GM19238 (cell line): ENCODE results near the gene PRRC2B.
"Not testable (repeated sequence)": the region's sequence is repeated elsewhere in the genome, so short reads cannot be mapped to it uniquely, and the experiment has no call there.

ENCODE experiments used
- DNase-seq: peaks from one replicate; pipeline ENCODE4 v3.0.0; 2011; ENCODE audit warnings: low spot score; ENCODE audit not compliant: insufficient read length

Gene PRRC2B

DNA sequence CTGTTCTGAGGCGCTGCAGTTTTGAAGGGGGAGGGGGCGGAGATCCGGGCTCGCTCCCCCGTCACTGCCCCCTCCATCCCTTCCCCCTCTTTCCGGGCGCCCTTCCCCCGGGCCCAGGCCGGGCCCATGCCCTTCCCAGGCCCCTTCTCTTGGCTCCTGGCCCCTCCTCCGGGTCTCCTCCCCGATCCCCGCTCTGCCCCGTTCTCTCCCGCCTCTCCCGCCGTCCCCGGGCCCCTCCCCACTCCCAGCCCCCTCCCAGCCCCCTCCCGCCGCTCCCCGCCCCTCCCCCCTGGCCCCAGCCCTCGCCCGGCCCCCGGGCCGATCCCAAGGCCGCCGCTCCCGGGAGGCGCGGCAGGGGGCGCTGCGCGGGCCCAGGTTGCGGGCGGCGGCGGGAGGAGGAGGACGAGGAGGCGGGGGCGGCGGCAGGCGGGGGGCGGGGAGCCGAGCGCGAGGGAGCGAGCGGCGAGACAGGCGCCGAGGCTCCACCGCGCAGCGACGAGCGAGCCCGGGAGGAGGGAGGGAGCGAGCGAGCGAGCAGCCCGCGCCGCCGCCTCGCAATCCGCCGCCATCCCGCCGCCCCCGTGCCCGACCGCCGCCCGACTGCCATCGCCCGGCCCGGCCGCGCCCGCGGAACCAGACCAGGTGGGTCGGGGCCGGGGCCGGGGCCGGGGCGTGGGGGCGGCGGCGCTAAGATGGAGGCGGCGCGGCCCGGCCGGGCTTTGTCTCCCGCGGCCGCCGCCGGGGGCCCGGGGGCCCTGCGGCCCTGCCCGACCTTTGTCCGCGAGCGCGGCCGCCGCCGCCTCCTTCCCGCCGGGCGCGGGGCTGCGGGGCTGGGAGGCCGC, at the start of gene PRRC2B:
Gene PRRC2B, plus strand, starts transcription at position 465 of the 842 bp plus-strand sequence. CDS start 36,059 bp downstream, outside the sequence.
- DNase-seq = peak; percentile 94

DNA sequence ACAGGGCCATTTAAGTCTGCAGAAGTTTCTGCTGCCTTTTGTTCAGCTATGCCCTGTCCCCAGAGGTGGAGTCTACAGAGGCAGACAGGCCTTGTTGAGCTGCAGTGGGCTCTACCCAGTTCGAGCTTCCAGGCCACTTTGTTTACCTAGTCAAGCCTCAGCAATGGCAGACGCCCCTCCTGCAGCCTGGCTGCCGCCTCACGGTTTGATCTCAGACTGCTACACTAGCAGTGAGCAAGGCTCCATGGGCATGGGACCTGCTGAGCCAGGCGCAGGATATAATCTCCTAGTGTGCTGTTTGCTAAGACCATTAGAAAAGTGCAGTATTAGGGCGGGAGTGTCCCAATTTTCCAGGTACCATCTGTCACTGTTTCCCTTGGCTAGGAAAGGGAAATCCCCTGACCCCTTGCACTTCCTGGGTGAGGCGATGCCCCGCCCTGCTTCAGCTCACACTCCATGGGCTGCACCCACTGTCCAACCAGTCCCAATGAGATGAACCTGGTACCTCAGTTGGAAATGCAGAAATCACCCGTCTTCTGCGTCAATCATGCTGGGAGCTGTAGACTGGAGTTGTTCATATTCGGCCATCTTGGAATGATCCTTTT, 48.9 kb upstream of the PRRC2B start:
- not testable (repeated sequence) for DNase-seq

GRCh38 chr9:131346559-131346958, 47.3 kb upstream of the PRRC2B start:
- no peak for DNase-seq

- DNase-seq = no peak
Measured at GRCh38 chr9:131347376-131348020, 46.4 kb upstream of the PRRC2B start.

DNA sequence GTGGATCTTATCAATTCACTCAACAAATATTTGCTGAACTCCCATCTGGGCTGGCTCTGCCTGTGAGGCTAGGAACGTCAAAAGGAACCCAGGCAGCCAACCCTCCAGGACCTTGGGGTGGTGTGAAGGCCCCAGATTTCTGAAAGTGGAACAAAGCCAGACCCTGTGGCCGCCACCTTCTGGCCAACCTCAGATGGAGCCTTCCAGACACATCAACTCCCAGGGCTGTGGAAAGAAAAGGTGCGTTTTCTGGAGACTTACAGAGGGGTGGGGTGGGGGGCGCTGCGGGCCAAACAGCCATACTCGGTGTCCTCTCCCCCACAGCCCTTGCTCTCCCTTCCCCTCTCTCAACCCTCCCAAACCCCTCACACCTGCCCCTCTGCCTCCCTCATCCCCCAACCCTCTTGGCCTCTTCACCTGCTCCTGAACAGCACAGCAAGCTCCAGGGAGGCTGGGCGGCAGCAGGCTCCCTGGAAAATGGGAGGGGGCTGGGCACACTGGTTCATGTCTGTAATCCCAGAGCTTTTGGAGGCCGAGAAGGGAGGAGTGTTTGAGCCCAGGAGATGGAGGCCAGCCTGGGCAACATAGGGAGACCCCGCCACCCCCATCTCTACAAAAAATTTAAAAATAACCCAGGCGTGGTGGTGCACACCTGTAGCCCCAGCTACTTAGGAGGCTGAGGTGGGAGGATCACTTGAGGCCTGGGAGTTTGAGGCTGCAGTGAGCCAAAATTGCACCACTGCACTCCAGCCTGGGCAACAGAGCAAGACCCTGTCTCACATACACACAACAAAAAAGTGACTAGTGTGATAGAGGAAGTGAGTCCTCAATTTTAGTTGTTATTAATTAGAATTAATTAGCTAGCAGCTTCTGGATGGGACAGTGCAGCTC, 45.0 kb upstream of the PRRC2B start:
- no peak for DNase-seq

GRCh38 chr9:131349522-131349880, 44.4 kb upstream of the PRRC2B start:
- DNase-seq = no peak

DNA sequence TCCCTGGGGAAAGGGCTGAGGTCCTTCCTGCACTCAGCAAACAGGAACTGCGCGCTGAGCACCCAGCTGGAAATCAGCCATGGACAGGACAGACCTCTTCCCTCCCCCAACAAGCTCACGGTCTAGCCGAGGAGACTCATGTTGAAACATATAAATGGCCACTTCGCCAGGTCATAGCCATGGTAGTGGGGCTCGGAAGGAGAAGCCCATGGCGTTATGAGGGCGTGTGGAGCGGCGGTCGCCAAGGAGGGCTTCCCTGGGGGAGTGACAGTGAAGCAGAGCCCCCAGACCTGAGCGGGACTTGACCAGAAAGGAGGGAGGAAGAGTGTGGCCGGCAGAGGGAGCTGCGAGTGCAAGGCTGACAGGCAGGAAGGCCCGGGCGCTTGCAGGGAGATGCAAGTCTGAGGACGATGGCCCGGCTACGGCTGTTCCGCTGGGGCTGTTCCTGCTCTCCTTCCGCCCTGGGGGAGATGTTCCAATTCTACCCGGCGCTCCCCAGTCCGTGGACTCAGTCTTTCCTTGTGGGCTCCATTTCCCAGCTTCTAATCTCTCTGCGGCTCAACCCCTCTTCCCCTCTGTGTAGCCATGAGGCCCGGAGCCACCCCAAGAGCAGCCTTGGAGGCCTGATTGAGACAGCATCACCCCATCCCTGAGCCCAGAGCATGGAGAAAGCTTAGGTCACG, 43.9 kb upstream of the PRRC2B start:
- peak; percentile 85 for DNase-seq

GRCh38 chr9:131356479-131356878, 37.4 kb upstream of the PRRC2B start:
- not testable (repeated sequence) for DNase-seq

DNA sequence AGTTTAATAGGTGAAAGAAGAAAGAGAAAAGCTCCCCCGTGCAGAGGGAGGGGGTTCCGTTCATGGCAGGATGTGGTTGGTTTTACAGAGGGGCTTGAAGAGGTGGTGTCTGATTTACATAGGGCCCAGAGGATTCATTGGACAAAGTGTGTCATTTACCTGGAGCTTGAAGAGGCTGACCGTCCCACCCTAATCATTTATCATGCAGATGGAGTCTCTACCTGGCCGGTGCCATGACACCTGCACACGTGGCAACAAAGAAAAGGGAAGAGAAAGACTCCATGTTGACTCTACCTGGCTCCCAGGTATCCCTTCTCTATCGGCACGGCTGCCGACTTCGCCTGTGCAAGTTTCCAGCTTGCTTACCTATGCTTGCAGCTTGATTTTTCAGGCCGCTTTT, 35.3 kb upstream of the PRRC2B start:
- no peak for DNase-seq

- no peak for DNase-seq
Measured at GRCh38 chr9:131361202-131361833, 32.6 kb upstream of the PRRC2B start.

DNA sequence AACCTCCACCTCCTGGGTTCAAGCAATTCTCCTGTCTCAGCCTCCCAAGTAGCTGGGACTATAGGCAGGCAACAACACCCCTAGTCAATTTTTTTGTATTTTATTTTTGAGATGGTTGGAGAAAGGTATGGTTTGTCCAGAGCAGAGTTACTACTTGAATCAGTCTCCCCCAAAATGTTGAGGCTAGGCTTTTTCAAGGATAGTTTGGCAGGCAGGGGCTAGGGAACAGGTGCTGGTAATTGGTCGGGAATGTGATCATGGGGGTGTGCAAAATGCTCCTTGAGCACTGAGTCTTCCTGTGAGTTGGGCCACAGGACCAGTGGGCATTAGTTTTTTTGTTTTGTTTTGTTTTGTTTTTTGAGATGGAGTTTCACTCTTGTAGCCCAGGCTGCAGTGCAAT, 28.3 kb upstream of the PRRC2B start:
- DNase-seq = no peak

DNA sequence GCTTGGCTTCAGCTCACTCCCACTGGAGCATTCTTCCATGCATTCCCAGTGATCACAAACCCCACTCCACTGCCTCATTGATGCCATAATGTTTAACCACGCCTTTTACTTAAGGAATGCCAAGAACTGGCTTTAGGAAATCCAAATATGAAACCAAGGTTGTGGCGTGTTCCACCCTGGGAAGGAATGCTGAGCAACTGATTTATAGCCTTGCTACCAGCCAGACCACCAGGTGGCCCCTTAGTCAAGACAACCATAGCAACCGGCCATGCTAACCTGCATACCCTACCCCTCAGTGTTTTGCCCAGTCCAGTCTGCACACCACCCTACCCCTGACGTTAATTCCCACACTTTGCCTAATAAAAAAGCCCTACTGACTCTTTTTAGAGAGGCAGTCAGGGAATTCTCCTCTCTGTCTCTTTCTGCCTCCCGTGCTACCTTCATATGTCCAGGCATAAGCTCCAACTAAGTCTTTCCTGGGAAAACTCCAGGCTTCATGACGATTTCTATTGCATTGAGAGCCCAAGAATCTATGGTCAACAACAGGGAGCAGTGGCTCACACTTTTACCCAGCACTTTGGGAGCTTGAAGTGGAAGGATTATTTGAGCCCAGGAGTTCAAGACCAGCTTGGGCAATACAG, 27.0 kb upstream of the PRRC2B start:
- DNase-seq = no peak

DNA sequence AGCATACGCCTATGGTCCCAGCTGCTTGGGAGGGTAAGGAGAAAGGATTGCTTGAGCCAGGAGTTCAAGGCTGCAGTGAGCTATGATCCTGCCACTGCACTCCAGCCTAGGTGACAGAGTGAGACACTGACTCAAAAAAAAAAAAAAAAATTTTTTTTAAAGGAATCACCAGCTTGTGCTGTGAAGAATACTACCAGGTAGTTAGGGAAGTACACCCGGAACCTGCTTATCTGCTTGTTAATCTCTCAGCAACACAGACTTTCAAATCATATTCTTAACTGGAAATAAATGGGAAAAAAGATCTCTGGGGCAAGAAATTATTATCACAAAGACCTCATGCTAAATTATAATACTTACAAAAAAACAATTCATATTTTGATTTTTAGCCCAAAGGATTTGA, 26.4 kb upstream of the PRRC2B start:
- no peak for DNase-seq

GRCh38 chr9:131370638-131371037, 23.2 kb upstream of the PRRC2B start:
- no peak for DNase-seq

GRCh38 chr9:131372599-131372973, 21.3 kb upstream of the PRRC2B start:
- DNase-seq = not testable (repeated sequence)

- DNase-seq = not testable (repeated sequence)
Measured at GRCh38 chr9:131374638-131375037, 19.2 kb upstream of the PRRC2B start.

DNA sequence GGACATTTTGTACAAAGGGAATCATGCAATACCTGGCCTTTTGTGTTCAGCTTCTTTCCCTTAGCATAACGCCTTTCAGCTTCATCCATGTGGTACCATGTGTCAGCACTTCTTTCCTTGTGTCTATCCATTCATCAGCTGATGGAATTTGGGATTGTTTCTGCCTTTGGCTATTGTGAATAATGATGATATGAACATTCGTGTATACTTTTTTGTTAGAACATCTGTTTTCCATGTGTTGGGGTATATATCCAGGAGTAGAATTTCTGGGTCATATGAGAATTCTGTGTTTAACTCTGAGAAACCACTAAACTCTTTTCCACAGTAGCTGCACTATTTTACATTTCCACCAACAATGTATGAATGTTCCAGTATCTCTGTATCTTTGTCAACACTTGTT, 14.8 kb upstream of the PRRC2B start:
- DNase-seq = no peak

- no peak for DNase-seq
Measured at GRCh38 chr9:131382850-131383729, 10.8 kb upstream of the PRRC2B start.

DNA sequence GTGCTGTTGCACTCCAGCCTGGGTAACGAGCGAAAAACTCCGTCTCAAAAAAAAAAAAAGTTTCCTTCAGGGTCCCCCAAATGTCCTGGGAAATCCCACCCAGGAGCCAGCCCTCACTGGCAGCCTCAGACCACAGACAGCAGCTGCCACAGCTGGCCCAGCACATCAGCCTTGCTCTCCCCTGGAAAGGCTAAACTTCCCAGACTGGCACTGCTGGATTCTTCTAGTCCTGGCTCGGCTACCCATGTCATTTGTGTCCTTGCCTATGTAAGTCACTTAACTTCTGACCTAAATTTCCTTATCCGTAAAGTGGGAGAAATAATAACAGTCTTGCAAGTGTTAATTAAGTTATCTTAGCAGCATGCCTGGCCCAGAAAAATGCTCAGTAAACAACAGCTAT, 8.6 kb upstream of the PRRC2B start:
- DNase-seq = no peak
